ENCODE data around the gene SLC25A12.

GRCh38 chr2:171787333-171788072 is 106.5 kb downstream of the SLC25A12 start:
- no peak for TF ChIP-seq CTCF (conservative IDR thresholded peaks at IDR 0.05 in 1 of 2, IDR thresholded peaks at IDR 0.05 in 1 of 2; ENCODE audit: extremely low read depth in 1 of 2, insufficient read depth in 1 of 2, low read depth in 1 of 2, low read length in 2 of 2)
- TF ChIP-seq EZH2 (IDR thresholded peaks at IDR 0.05; ENCODE audit: borderline replicate concordance, low read length): no peak

All from mammary epithelial cell (primary cell).